ENCODE measurements around the gene MAGEB5. TPM values are rescaled to one million over a fixed set of nuclear protein-coding genes. Genes with fewer than 3 reads are reported as not detected.

Gene MAGEB5
- not detected in 2 replicates for total RNA-seq

GRCh38 chrX:26215869-26216268 lies at the start of gene MAGEB5:
MAGEB5 (plus strand) TSS chrX:26216169; CDS start chrX:26217302, 1,133 bp downstream.

GRCh38 chrX:26192204-26192603 lies 23.8 kb upstream of the MAGEB5 start, which contains the start of gene MAGEB6:
MAGEB6 (plus strand) TSS chrX:26192440; CDS start chrX:26193847, 1,407 bp downstream.

Other genes starting within 250 kb of the MAGEB5 start
- not detected in 2 replicates for gene MAGEB18, start 77.8 kb upstream of the MAGEB5 start, total RNA-seq
- gene MAGEB6B, start 55.6 kb upstream of the MAGEB5 start, total RNA-seq = not detected in 2 replicates
- not detected in 2 replicates for gene MAGEB6, start 23.7 kb upstream of the MAGEB5 start, total RNA-seq

Data from pericardium fibroblast (primary cell).